Activated CD8-positive, alpha-beta memory T cell treated with anti-CD3 and anti-CD28 coated beads for 1 hour (primary cell): ENCODE measurements around the gene GPHB5.

Experiments
- DNase-seq, 2 donors: peaks; one replicate each; pipeline ENCODE4 v3.0.0-alpha.2; 2020; ENCODE audit warnings: low read depth in 1 of 2; ENCODE audit errors: extremely low read depth in 1 of 2

Gene GPHB5

DNA sequence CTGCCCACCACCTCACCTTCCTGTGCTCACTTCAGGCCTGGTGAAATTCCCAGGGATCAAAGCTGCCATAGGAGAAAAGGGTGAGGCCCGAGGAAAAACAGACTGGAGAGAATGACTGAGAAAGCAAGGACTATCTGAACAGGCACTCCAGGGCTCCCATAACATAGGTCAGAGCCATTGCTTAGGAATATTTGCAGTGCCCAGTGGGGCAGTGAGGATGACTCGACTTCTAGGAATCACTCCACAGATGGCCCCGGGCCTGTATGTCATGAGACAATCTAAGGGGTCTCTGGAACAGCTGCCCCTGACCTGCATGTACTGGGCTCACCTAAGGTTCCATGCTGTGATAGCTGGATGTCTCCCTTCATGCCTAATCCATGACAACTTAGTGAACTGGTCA is 51.6 kb downstream of the GPHB5 start:
- DNase-seq, result no peak

DNA sequence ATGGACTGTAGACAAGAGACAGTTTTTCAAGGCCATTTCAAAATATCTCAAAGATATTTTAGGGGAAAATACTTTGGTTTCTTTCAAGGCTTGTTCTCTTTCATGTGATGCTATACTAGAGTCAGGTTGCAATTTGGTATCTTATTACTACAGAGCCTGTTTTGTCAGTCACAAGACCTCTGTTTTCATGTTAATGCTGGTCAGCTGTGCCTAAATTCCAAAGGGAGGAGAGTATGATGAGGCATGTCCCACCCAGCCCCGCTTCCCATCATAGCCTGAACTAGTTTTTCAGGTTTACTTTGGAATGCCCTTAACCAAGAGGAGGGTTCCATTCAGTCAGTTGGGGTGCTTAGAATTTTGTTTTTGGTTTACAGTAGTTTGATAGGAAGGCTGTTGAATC is 52.6 kb downstream of the GPHB5 start:
- DNase-seq, result no peak
